Karpas-422 (cell line): ENCODE measurements around the gene CXCR4. TPM values are rescaled to one million over a fixed set of nuclear protein-coding genes. Genes with fewer than 3 reads are reported as not detected.

Experiments used
- DNase-seq: peaks from one replicate; pipeline ENCODE4 v3.0.0-alpha.2; 2015
- H2AFZ ChIP-seq: fragments of 200-600 bp; sonication (generic); 2 replicates; pipeline ENCODE4 v1.6.1; 2014; ENCODE audit warnings: antibody characterized with exemption, low read length, mixed read lengths
- H3K27ac ChIP-seq: fragments of 200-600 bp; sonication (generic); 2 replicates; pipeline ENCODE4 v1.5.1; 2014; ENCODE audit warnings: mild to moderate bottlenecking, low read length, moderate library complexity
- H3K27me3 ChIP-seq: fragments of 200-600 bp; sonication (generic); 2 replicates; pipeline ENCODE4 v1.6.1; 2014; ENCODE audit warnings: low read length, mixed read lengths
- H3K36me3 ChIP-seq: fragments of 200-600 bp; sonication (generic); 2 replicates; pipeline ENCODE4 v1.6.1; 2014; ENCODE audit warnings: low read length, mixed read lengths; ENCODE audit not compliant: insufficient read depth
- H3K4me1 ChIP-seq: fragments of 200-600 bp; sonication (generic); 2 replicates; pipeline ENCODE4 v1.6.1; 2014; ENCODE audit warnings: mild to moderate bottlenecking, low read length, mixed read lengths
- H3K4me2 ChIP-seq: fragments of 200-600 bp; sonication (generic); 2 replicates; pipeline ENCODE4 v1.6.1; 2014; ENCODE audit warnings: low read length, low read depth, mild to moderate bottlenecking; ENCODE audit not compliant: poor library complexity, severe bottlenecking
- H3K4me3 ChIP-seq: fragments of 200-600 bp; sonication (generic); 2 replicates; pipeline ENCODE4 v1.5.1; 2014; ENCODE audit warnings: mild to moderate bottlenecking, antibody characterized with exemption, low read length, mixed read lengths
- H3K79me2 ChIP-seq: fragments of 200-600 bp; sonication (generic); 2 replicates; pipeline ENCODE4 v1.6.1; 2014; ENCODE audit warnings: mild to moderate bottlenecking, low read length, mixed read lengths
- H3K9ac ChIP-seq: fragments of 200-600 bp; sonication (generic); 2 replicates; pipeline ENCODE4 v1.6.0; 2014; ENCODE audit warnings: low read length
- H3K9me2 ChIP-seq: fragments of 200-600 bp; sonication (generic), shearing (Covaris generic); replicated peaks from 2 replicates; pipeline ENCODE4 v1.6.0; 2014; ENCODE audit warnings: mild to moderate bottlenecking, low read length, moderate library complexity; ENCODE audit not compliant: insufficient read depth
- H3K9me3 ChIP-seq: fragments of 300-700, 200-600 bp; sonication (generic); 2 replicates; pipeline ENCODE4 v1.6.1; 2014; ENCODE audit warnings: low read length, mixed read lengths
- H4K20me1 ChIP-seq: fragments of 200-600 bp; sonication (generic); 2 replicates; pipeline ENCODE4 v1.6.1; 2014; ENCODE audit warnings: mild to moderate bottlenecking, antibody characterized with exemption, low read length, low read depth; ENCODE audit not compliant: insufficient read depth
- total RNA-seq: library from RNA; depleted of rRNA; stranded (reverse); fragments of >200 nt; shearing (Covaris generic); gene quantifications from 2 replicates; pipeline ENCODE4 v1.2.3, GENCODE V29; 2014; ENCODE audit warnings: low replicate concordance

CXCR4 gene
- total RNA-seq, 1 experiment from 2014 or later = 0.97 TPM

DNA sequence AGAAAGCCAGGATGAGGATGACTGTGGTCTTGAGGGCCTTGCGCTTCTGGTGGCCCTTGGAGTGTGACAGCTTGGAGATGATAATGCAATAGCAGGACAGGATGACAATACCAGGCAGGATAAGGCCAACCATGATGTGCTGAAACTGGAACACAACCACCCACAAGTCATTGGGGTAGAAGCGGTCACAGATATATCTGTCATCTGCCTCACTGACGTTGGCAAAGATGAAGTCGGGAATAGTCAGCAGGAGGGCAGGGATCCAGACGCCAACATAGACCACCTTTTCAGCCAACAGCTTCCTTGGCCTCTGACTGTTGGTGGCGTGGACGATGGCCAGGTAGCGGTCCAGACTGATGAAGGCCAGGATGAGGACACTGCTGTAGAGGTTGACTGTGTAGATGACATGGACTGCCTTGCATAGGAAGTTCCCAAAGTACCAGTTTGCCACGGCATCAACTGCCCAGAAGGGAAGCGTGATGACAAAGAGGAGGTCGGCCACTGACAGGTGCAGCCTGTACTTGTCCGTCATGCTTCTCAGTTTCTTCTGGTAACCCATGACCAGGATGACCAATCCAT is 2.7 kb downstream of the CXCR4 start:
- no peak overlapping the region for H3K9ac ChIP-seq
- 0 out of 2 replicates have a peak, but pooled peaks cover 2% of the 10 kb centered on the region for H3K27me3 ChIP-seq
- H2AFZ ChIP-seq = no peak overlapping the region
- no peaks in the 10 kb centered on the region; the same call in 1 of the 2 replicates for H4K20me1 ChIP-seq
- H3K9me3 ChIP-seq = no peaks in the 10 kb centered on the region
- no peaks in the 10 kb centered on the region for H3K79me2 ChIP-seq
- no peak overlapping the region for H3K4me2 ChIP-seq
- no peak overlapping the region for H3K4me3 ChIP-seq
- peaks cover 41% of the 10 kb centered on the region for H3K4me1 ChIP-seq
- no peak for DNase-seq
- no peak overlapping the region for H3K27ac ChIP-seq
- H3K36me3 ChIP-seq = no peaks in the 10 kb centered on the region
- no peaks in the 10 kb centered on the region for H3K9me2 ChIP-seq

DNA sequence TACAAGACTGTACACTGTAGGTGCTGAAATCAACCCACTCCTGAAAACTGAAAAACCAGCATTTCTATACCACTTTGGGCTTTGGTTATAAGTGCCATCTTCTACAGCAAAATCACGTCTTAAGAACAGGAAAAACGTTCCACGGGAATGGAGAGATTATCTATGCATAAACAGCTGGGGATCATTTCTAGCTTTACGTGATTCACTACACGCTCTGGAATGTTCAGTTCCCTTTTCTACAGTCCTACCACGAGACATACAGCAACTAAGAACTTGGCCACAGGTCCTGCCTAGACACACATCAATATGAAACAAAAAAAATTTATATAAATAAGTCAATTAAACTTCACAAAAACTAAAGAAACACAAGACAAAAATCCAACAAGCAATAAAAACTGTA is 3.6 kb downstream of the CXCR4 start:
- no peaks in the 10 kb centered on the region for H3K79me2 ChIP-seq
- no peak overlapping the region for H3K4me3 ChIP-seq

DNA sequence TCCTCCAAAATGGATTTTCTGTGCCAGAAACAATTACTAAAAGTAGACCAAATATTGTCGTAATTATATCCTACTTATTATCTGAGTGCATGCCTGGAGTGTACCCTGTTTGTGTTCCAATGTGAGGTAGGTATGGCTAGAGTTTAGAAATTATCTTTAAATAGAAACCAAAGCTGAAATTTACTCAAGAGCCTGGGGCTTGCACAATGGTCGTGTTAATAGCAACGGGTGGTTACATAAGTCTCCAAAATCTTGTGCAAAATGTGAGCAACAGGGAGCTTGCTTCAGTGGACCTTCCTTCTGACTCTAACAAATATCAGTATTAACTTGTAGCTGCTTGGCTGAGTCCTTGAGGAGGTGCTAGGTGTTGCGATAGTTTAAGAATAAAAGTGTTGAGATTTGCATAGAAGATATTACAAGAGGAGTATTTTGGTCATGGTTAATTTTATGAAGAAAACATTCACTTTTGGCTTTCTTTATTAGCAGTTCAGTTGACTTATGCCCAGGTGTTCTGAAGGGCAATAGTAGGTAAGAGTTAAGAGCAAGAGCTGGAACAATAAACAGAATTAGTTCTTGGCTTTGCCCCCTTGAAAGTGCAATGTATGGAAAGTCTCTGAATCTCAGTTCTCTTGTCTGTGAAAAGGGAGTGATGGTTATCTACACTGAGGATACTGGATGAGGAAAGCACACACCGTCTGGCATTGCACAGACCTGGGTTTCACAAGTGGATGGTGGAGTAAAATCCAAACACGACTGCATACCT is 4.6 kb downstream of the CXCR4 start:
- no peak overlapping the region for H3K9ac ChIP-seq
- DNase-seq = no peak
- no peaks in the 10 kb centered on the region for H3K9me3 ChIP-seq
- H3K27ac ChIP-seq = no peak overlapping the region
- no peaks in the 10 kb centered on the region for H3K36me3 ChIP-seq
- H3K27me3 ChIP-seq = no peaks in the 10 kb centered on the region
- H4K20me1 ChIP-seq = no peaks in the 10 kb centered on the region; the same call in 1 of the 2 replicates
- no peaks in the 10 kb centered on the region for H3K79me2 ChIP-seq
- no peak overlapping the region for H3K4me2 ChIP-seq
- no peak overlapping the region for H3K4me3 ChIP-seq
- no peaks in the 10 kb centered on the region for H3K9me2 ChIP-seq
- peaks cover 30% of the 10 kb centered on the region for H3K4me1 ChIP-seq
- H2AFZ ChIP-seq = no peak overlapping the region

More for the DNA sequence above, 3.6 kb downstream of the CXCR4 start:
- no peaks in the 10 kb centered on the region for H3K9me3 ChIP-seq
- H3K36me3 ChIP-seq = no peaks in the 10 kb centered on the region
- no peak overlapping the region for H3K4me2 ChIP-seq
- peaks cover 40% of the 10 kb centered on the region for H3K4me1 ChIP-seq
- no peak for DNase-seq
- H3K9me2 ChIP-seq = no peaks in the 10 kb centered on the region
- H2AFZ ChIP-seq = no peak overlapping the region
- 0 out of 2 replicates have a peak, but pooled peaks cover 2% of the 10 kb centered on the region for H3K27me3 ChIP-seq
- no peak overlapping the region for H3K9ac ChIP-seq
- no peak overlapping the region for H3K27ac ChIP-seq
- no peaks in the 10 kb centered on the region; the same call in 1 of the 2 replicates for H4K20me1 ChIP-seq

DNA sequence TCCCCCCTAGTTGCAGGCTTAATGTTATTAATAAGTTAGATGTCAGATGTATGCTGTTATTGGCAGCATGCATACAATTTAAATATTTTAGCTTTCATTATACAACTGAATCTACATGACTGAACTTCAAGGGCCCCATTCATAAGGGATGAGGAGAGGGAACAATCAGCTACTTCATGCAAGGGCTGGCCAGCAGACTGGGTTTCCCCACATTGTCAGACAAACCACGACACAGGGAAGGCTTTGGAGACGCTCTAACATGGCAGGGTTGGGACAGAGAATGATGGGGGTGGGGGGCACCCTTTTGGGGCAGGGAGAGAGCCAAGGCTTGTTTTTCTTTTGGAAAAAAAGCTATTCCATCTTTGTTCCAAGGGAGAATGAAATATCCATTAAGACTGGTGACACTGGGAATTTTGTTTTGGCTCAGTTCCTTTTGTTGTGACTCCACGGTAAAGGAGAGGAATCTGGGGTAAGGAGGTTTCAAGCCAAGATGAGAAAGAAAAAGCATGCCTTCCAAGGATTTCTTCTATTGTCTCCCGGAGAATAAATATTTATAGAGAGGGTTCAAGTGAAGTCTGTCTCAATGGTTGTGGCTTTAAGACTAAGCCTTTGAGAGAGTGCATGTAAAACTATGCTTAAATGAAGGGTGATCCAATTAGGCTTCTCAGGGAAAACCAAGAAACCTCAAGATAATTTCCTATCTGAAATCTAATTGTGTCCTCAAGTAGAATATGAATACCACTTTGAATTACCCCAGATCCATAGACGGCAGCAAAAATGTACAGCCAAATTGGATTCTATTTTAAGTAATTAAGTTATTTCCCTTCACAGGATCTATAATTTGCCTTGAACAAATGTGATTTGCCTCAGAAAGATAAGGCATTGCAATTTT is 5.4 kb downstream of the CXCR4 start:
- no peak for DNase-seq
- Histone ChIP-seq H3K9ac (no peak overlapping the region), H3K27me3 (no peaks in the 10 kb centered on the region), H2AFZ (no peak overlapping the region), H3K9me3 (no peaks in the 10 kb centered on the region), H3K4me2 (no peak overlapping the region), H3K36me3 (no peaks in the 10 kb centered on the region), H3K27ac (no peak overlapping the region), H4K20me1 (no peaks in the 10 kb centered on the region; the same call in 1 of the 2 replicates), H3K4me1 (peaks cover 23% of the 10 kb centered on the region), H3K79me2 (no peaks in the 10 kb centered on the region), H3K4me3 (no peak overlapping the region), H3K9me2 (no peaks in the 10 kb centered on the region)

DNA sequence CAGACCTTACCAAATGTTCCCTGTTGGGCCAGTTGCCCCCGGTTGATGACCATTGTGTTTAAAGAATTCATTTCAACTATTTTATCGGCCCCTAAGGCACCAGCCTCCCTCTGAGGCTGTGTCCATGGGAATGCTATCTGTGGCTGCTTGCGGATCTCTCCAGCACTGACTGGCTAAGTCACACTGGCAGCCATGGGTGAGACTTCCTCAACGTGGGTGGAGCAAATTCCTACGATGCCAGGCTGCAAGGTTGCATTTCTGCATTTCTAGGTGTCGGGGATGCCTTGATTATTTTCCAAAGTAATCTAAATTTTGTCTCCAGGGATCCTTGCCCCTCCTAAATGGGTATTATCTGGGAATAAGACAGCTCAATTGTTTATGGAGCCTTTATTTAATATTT is 6.2 kb downstream of the CXCR4 start:
- peaks cover 15% of the 10 kb centered on the region for H3K4me1 ChIP-seq
- no peak overlapping the region for H3K9ac ChIP-seq
- H3K79me2 ChIP-seq = no peaks in the 10 kb centered on the region
- DNase-seq = no peak
- H3K27me3 ChIP-seq = no peaks in the 10 kb centered on the region
- no peak overlapping the region for H3K4me2 ChIP-seq
- no peaks in the 10 kb centered on the region for H3K36me3 ChIP-seq
- H4K20me1 ChIP-seq = no peaks in the 10 kb centered on the region; the same call in 1 of the 2 replicates
- H3K9me2 ChIP-seq = no peaks in the 10 kb centered on the region
- no peak overlapping the region for H3K27ac ChIP-seq
- H2AFZ ChIP-seq = no peak overlapping the region
- H3K9me3 ChIP-seq = no peaks in the 10 kb centered on the region
- no peak overlapping the region for H3K4me3 ChIP-seq

DNA sequence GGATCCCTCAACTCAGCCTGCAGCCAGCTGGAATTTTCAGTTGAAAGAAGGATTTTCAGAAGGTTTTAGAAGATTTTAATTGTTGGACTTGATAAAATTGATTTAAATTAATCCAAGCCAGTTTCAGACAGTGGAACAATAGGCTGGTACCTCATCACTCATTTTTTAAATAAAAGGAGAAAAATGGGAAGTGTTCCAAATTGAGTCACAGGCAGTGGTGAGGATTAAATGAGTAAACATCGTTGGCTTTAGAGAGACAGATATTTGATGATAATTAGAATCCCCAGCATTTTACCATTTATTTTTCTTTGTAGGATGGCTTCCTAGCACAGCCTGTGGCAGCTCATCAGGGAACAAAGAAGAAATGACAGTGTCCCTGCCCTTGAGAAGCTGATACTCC is 7.4 kb downstream of the CXCR4 start:
- Histone ChIP-seq H3K9me2 (no peaks in the 10 kb centered on the region), H3K27ac (no peak overlapping the region), H3K4me3 (no peak overlapping the region), H3K27me3 (no peaks in the 10 kb centered on the region), H3K4me1 (peaks cover 8% of the 10 kb centered on the region; the same call in 1 of the 2 replicates), H3K36me3 (no peaks in the 10 kb centered on the region), H3K4me2 (no peak overlapping the region), H3K9me3 (no peaks in the 10 kb centered on the region), H3K9ac (no peak overlapping the region), H3K79me2 (no peaks in the 10 kb centered on the region), H2AFZ (no peak overlapping the region), H4K20me1 (no peaks in the 10 kb centered on the region)
- no peak for DNase-seq

DNA sequence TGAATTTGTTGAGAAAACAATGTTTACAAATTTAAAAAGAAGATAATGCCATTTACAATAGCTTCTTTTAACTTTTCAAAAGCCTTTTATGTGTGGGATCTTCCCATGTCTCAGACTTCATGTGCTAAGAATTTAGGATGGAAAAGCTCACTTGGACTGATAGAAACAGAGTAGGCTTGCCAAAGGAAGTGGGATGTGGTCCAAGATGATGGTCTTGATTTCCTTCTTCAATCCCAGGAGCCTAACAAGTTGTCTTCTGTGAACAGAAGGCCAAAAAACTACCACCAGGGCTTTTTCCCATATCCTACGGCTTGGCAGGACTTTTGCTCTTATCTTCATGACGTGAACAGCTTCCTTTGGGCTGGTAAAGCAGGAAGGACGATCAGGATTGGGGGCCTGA is 9.5 kb downstream of the CXCR4 start:
- H3K4me3 ChIP-seq = no peak overlapping the region
- no peaks in the 10 kb centered on the region for H3K9me2 ChIP-seq
- H3K9ac ChIP-seq = no peak overlapping the region
- no peaks in the 10 kb centered on the region for H3K9me3 ChIP-seq
- no peaks in the 10 kb centered on the region for H4K20me1 ChIP-seq
- no peak for DNase-seq
- no peaks in the 10 kb centered on the region for H3K79me2 ChIP-seq
- H3K4me1 ChIP-seq = peaks cover 6% of the 10 kb centered on the region; the same call in 1 of the 2 replicates
- H2AFZ ChIP-seq = no peak overlapping the region
- no peaks in the 10 kb centered on the region for H3K36me3 ChIP-seq
- no peak overlapping the region for H3K4me2 ChIP-seq
- no peaks in the 10 kb centered on the region for H3K27me3 ChIP-seq
- H3K27ac ChIP-seq = no peak overlapping the region
